ENCODE results near the gene SLC25A12.

Gene SLC25A12

GRCh38 chr2:171889333-171889732 lies 4.7 kb downstream of the SLC25A12 start:
- DNase-seq: no peak

- no peak for DNase-seq
These were observed 10.7 kb downstream of the SLC25A12 start for GRCh38 chr2:171883275-171883893.

- no peak for DNase-seq
These were observed 11.8 kb downstream of the SLC25A12 start for GRCh38 chr2:171882089-171882769.

- no peak for DNase-seq
These were observed 13.3 kb downstream of the SLC25A12 start for GRCh38 chr2:171880774-171881173.

GRCh38 chr2:171879865-171880264 lies 14.2 kb downstream of the SLC25A12 start:
- DNase-seq: no peak

- DNase-seq: no peak
These were observed 15.5 kb downstream of the SLC25A12 start for GRCh38 chr2:171878481-171878993.

GRCh38 chr2:171874963-171875362 lies 19.1 kb downstream of the SLC25A12 start:
- no peak for DNase-seq

- no peak for DNase-seq
These were observed 19.5 kb downstream of the SLC25A12 start for GRCh38 chr2:171874517-171874916.

GRCh38 chr2:171864357-171864985 lies 29.6 kb downstream of the SLC25A12 start:
- no peak for DNase-seq

- DNase-seq: no peak
These were observed 31.5 kb downstream of the SLC25A12 start for GRCh38 chr2:171862501-171862900.

GRCh38 chr2:171858397-171858958 lies 35.6 kb downstream of the SLC25A12 start:
- DNase-seq: no peak

- DNase-seq: no peak
These were observed 38.6 kb downstream of the SLC25A12 start for GRCh38 chr2:171855401-171855800.

- no peak for DNase-seq
These were observed 41.6 kb downstream of the SLC25A12 start for GRCh38 chr2:171852366-171852888.

GRCh38 chr2:171847627-171848026 lies 46.4 kb downstream of the SLC25A12 start:
- DNase-seq: no peak

- no peak for DNase-seq
These were observed 47.1 kb downstream of the SLC25A12 start for GRCh38 chr2:171846894-171847293.

GRCh38 chr2:171841996-171842395 lies 52.0 kb downstream of the SLC25A12 start:
- no peak for DNase-seq

GRCh38 chr2:171837736-171838135 lies 56.3 kb downstream of the SLC25A12 start:
- DNase-seq: no peak

- DNase-seq: no peak
These were observed 57.7 kb downstream of the SLC25A12 start for GRCh38 chr2:171836146-171836910.

- no peak for DNase-seq
These were observed 58.7 kb downstream of the SLC25A12 start for GRCh38 chr2:171835386-171835785.

- DNase-seq: no peak
These were observed 59.8 kb downstream of the SLC25A12 start for GRCh38 chr2:171834286-171834685.

- no peak for DNase-seq
These were observed 61.6 kb downstream of the SLC25A12 start for GRCh38 chr2:171832489-171832888.

GRCh38 chr2:171830039-171830438 lies 64.0 kb downstream of the SLC25A12 start:
- DNase-seq: no peak

- DNase-seq: no peak
These were observed 70.0 kb downstream of the SLC25A12 start for GRCh38 chr2:171824086-171824485.

All from GOT3 (cell line).